Neural cell (in vitro differentiated cells): ENCODE data around the gene PGS1. TPM values are rescaled to one million over a fixed set of nuclear protein-coding genes. Genes with fewer than 3 reads are reported as not detected.

Experiments used
- H2AFZ ChIP-seq: fragments of 200-600, 300-800 bp; sonication (generic), shearing (Covaris generic); 2 replicates; pipeline ENCODE4 v1.6.0; 2014; ENCODE audit warnings: low read depth, mild to moderate bottlenecking, antibody characterized with exemption, low read length, moderate library complexity
- H3F3A ChIP-seq: fragments of 200-600 bp; shearing (Covaris generic); 2 replicates; pipeline ENCODE4 v1.6.1; 2016; ENCODE audit warnings: mild to moderate bottlenecking, moderate library complexity, mixed read lengths, antibody characterized with exemption, low read length; ENCODE audit not compliant: insufficient read depth, poor library complexity, severe bottlenecking
- H3K27ac ChIP-seq: fragments of 200-600, 300-800 bp; sonication (generic), shearing (Covaris generic); 2 replicates; pipeline ENCODE4 v1.5.1; 2014; ENCODE audit warnings: mild to moderate bottlenecking, low read length, moderate library complexity
- H3K27me3 ChIP-seq: fragments of 300-800, 200-600 bp; sonication (generic), shearing (Covaris generic); 2 replicates; pipeline ENCODE4 v1.6.0; 2014; ENCODE audit warnings: mild to moderate bottlenecking, low read depth, low read length, moderate library complexity; ENCODE audit not compliant: insufficient read depth
- H3K36me3 ChIP-seq: fragments of 300-800, 200-600 bp; sonication (generic), shearing (Covaris generic); 2 replicates; pipeline ENCODE4 v1.5.1; 2014; ENCODE audit warnings: mild to moderate bottlenecking, antibody characterized with exemption, low read length, moderate library complexity; ENCODE audit not compliant: insufficient read depth
- H3K4me2 ChIP-seq: fragments of 300-800, 200-600 bp; sonication (generic), shearing (Covaris generic); 2 replicates; pipeline ENCODE4 v1.6.0; 2014; ENCODE audit warnings: mild to moderate bottlenecking, low read length
- H3K4me3 ChIP-seq: fragments of 300-800, 200-600 bp; sonication (generic), shearing (Covaris generic); 2 replicates; pipeline ENCODE4 v1.5.1; 2014; ENCODE audit warnings: mild to moderate bottlenecking, low read length, moderate library complexity
- H3K79me2 ChIP-seq: fragments of 200-600 bp; shearing (Covaris generic); replicated peaks from 2 replicates; pipeline ENCODE4 v1.6.0; 2014; ENCODE audit warnings: mild to moderate bottlenecking, low read length, moderate library complexity; ENCODE audit not compliant: insufficient read depth
- H3K9ac ChIP-seq: fragments of 300-800, 200-600 bp; sonication (generic), shearing (Covaris generic); 2 replicates; pipeline ENCODE4 v1.6.1; 2016; ENCODE audit warnings: mild to moderate bottlenecking, low read length, mixed read lengths
- H3K9me2 ChIP-seq: fragments of 200-600 bp; shearing (Covaris generic); 2 replicates; pipeline ENCODE4 v1.6.1; 2016; ENCODE audit warnings: mild to moderate bottlenecking, low read length, mixed read lengths; ENCODE audit not compliant: insufficient read depth
- H3K9me3 ChIP-seq: fragments of 200-600, 300-800 bp; sonication (generic), shearing (Covaris generic); 2 replicates; pipeline ENCODE4 v1.6.1; 2016; ENCODE audit warnings: mild to moderate bottlenecking, mixed run types, low read length, moderate library complexity, mixed read lengths
- H4K20me1 ChIP-seq: fragments of 200-600 bp; shearing (Covaris generic); 2 replicates; pipeline ENCODE4 v1.6.1; 2016; ENCODE audit warnings: mild to moderate bottlenecking, mixed run types; ENCODE audit not compliant: insufficient read depth
- EP300 ChIP-seq: fragments of 450-650 bp; conservative IDR thresholded peaks from 2 replicates; pipeline ENCODE4 v1.6.1; 2014; ENCODE audit warnings: antibody characterized with exemption, mild to moderate bottlenecking, moderate library complexity; ENCODE audit not compliant: poor library complexity, severe bottlenecking
- EZH2 ChIP-seq: fragments of 200-600, 300-800 bp; shearing (Covaris generic), sonication (generic); IDR thresholded peaks from 2 replicates; pipeline ENCODE4 v1.6.1; 2014; ENCODE audit warnings: antibody characterized with exemption, low read length, borderline replicate concordance, mild to moderate bottlenecking; ENCODE audit not compliant: insufficient read depth, poor library complexity, severe bottlenecking
- MXI1 ChIP-seq: fragments of 450-650 bp; conservative IDR thresholded peaks from 2 replicates; pipeline ENCODE4 v1.6.1; 2014; ENCODE audit warnings: antibody characterized with exemption, mild to moderate bottlenecking; ENCODE audit not compliant: poor library complexity, severe bottlenecking
- POLR2AphosphoS5 ChIP-seq: IDR thresholded peaks from 2 replicates; pipeline ENCODE4 v1.6.1; 2012
- RAD21 ChIP-seq: fragments of 450-650 bp; conservative IDR thresholded peaks from 2 replicates; pipeline ENCODE4 v1.6.1; 2014; ENCODE audit warnings: antibody characterized with exemption, mild to moderate bottlenecking, moderate library complexity
- REST ChIP-seq: IDR thresholded peaks from 2 replicates; pipeline ENCODE4 v1.6.1; 2012; ENCODE audit warnings: borderline replicate concordance
- SMC3 ChIP-seq: fragments of 450-650 bp; conservative IDR thresholded peaks from 2 replicates; pipeline ENCODE4 v1.6.1; 2014; ENCODE audit warnings: antibody characterized with exemption, mild to moderate bottlenecking, moderate library complexity; ENCODE audit not compliant: poor library complexity
- TAF1 ChIP-seq: IDR thresholded peaks from 2 replicates; pipeline ENCODE4 v1.6.1; 2012; ENCODE audit warnings: low read depth
- polyA plus RNA-seq: library from polyadenylated mRNA; depleted of rRNA; stranded (reverse); fragments of >200 nt; gene quantifications from 2 replicates; pipeline ENCODE4 v1.2.3, GENCODE V29; 2014
- TF ChIP-seq, protein P1 (sequence below): fragments of 450-650 bp; IDR thresholded peaks from 2 replicates; pipeline ENCODE4 v1.5.1; 2014; ENCODE audit warnings: antibody characterized with exemption, mild to moderate bottlenecking, moderate library complexity; ENCODE audit not compliant: poor library complexity, severe bottlenecking

Gene PGS1
- polyA plus RNA-seq, 1 donor from 2014 or later = 65.7 TPM

GRCh38 chr17:78394209-78394608, 15.8 kb downstream of the PGS1 start:
- H4K20me1 ChIP-seq = no peaks in the 10 kb centered on the region
- H2AFZ ChIP-seq = no peak overlapping the region
- no peak overlapping the region for H3K27ac ChIP-seq
- no peaks in the 10 kb centered on the region for H3K9me3 ChIP-seq
- H3K4me2 ChIP-seq = no peak overlapping the region
- H3F3A ChIP-seq = no peaks in the 10 kb centered on the region
- no peaks in the 10 kb centered on the region for H3K27me3 ChIP-seq
- no peaks in the 10 kb centered on the region for H3K9me2 ChIP-seq
- H3K79me2 ChIP-seq = no peaks in the 10 kb centered on the region
- no peak overlapping the region for H3K4me3 ChIP-seq
- no peaks in the 10 kb centered on the region for H3K36me3 ChIP-seq
- H3K9ac ChIP-seq = no peak overlapping the region
- TF ChIP-seq REST (no peak), TAF1 (no peak), SMC3 (no peak), RAD21 (no peak)

DNA sequence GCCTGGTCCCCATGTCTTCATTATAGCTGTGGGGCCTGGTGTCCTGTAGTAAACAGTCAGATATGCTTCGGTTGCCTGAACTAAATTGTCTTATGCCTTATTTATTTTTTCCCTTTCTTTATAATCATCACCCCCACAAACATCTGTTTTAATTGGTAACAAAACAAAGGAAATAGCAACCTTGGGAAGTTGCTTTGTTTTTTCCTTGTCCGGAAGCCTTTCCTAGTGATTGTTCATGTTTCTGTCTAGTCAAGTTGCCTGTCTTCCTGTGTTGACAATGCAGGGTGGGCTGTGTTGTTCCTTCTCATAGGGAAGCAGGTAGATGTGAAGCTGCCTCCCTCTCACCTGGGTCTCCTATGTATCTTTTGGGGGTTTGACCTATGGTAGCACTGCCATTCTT, 16.7 kb downstream of the PGS1 start:
- no peaks in the 10 kb centered on the region for H3K9me3 ChIP-seq
- H3K9ac ChIP-seq = no peak overlapping the region
- no peaks in the 10 kb centered on the region for H4K20me1 ChIP-seq
- no peaks in the 10 kb centered on the region for H3K27me3 ChIP-seq
- H2AFZ ChIP-seq = no peak overlapping the region
- H3K4me3 ChIP-seq = no peak overlapping the region
- H3K4me2 ChIP-seq = no peak overlapping the region
- TF ChIP-seq EZH2 = no peak
- TF ChIP-seq EP300 = no peak
- no peak for TF ChIP-seq REST
- TF ChIP-seq POLR2AphosphoS5 = no peak
- TF ChIP-seq, protein P1, sequence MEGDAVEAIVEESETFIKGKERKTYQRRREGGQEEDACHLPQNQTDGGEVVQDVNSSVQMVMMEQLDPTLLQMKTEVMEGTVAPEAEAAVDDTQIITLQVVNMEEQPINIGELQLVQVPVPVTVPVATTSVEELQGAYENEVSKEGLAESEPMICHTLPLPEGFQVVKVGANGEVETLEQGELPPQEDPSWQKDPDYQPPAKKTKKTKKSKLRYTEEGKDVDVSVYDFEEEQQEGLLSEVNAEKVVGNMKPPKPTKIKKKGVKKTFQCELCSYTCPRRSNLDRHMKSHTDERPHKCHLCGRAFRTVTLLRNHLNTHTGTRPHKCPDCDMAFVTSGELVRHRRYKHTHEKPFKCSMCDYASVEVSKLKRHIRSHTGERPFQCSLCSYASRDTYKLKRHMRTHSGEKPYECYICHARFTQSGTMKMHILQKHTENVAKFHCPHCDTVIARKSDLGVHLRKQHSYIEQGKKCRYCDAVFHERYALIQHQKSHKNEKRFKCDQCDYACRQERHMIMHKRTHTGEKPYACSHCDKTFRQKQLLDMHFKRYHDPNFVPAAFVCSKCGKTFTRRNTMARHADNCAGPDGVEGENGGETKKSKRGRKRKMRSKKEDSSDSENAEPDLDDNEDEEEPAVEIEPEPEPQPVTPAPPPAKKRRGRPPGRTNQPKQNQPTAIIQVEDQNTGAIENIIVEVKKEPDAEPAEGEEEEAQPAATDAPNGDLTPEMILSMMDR = no peak
- no peak for TF ChIP-seq SMC3
- no peak for TF ChIP-seq MXI1
- no peaks in the 10 kb centered on the region for H3F3A ChIP-seq
- H3K27ac ChIP-seq = no peak overlapping the region
- no peaks in the 10 kb centered on the region for H3K79me2 ChIP-seq
- no peaks in the 10 kb centered on the region for H3K9me2 ChIP-seq
- no peaks in the 10 kb centered on the region for H3K36me3 ChIP-seq
